Fibroblast of the aortic adventitia (primary cell): Measurements from ENCODE around the gene HINFP. TPM values are rescaled to one million over a fixed set of nuclear protein-coding genes. Genes with fewer than 3 reads are reported as not detected.
"Not testable (repeated sequence)": the region's sequence is repeated elsewhere in the genome, so short reads cannot be mapped to it uniquely, and the experiment has no call there.

Experiments
- DNase-seq: peaks from one replicate; pipeline ENCODE4 v3.0.0-alpha.2; 2010; ENCODE audit warnings: low read depth
- H3K4me3 ChIP-seq: 2 replicates; pipeline ENCODE4 v1.5.1; 2011; ENCODE audit warnings: low read depth, mild to moderate bottlenecking, control low read depth, low read length, moderate library complexity
- total RNA-seq: library from RNA; depleted of rRNA; stranded (reverse); fragments of >200 nt; gene quantifications from 2 replicates; pipeline ENCODE4 v1.2.3, GENCODE V29; 2012; ENCODE audit warnings: low replicate concordance
- TF ChIP-seq, protein P1 (sequence below): IDR thresholded peaks from 2 replicates; pipeline ENCODE4 v1.5.1; 2011; ENCODE audit warnings: mild to moderate bottlenecking, low read length, control low read depth, inconsistent platforms; ENCODE audit not compliant: insufficient read depth

The HINFP gene
- total RNA-seq, 1 donor = 19.1 TPM

- no peak for DNase-seq
- peak overlapping the region; percentile 90 for H3K4me3 ChIP-seq
- TF ChIP-seq, protein P1, sequence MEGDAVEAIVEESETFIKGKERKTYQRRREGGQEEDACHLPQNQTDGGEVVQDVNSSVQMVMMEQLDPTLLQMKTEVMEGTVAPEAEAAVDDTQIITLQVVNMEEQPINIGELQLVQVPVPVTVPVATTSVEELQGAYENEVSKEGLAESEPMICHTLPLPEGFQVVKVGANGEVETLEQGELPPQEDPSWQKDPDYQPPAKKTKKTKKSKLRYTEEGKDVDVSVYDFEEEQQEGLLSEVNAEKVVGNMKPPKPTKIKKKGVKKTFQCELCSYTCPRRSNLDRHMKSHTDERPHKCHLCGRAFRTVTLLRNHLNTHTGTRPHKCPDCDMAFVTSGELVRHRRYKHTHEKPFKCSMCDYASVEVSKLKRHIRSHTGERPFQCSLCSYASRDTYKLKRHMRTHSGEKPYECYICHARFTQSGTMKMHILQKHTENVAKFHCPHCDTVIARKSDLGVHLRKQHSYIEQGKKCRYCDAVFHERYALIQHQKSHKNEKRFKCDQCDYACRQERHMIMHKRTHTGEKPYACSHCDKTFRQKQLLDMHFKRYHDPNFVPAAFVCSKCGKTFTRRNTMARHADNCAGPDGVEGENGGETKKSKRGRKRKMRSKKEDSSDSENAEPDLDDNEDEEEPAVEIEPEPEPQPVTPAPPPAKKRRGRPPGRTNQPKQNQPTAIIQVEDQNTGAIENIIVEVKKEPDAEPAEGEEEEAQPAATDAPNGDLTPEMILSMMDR = peak; percentile 11
Observed at GRCh38 chr11:119100994-119101758, 20.2 kb upstream of the HINFP start.

GRCh38 chr11:119101759-119102423 lies 19.5 kb upstream of the HINFP start, which contains the start of gene DPAGT1:
TSS of gene DPAGT1 (minus strand) at chr11:119101853. CDS start at chr11:119101655, 198 bp downstream.
- TF ChIP-seq, protein P1 = no peak
- H3K4me3 ChIP-seq = peak within 1 kb of the TSS; percentile 90
- DNase-seq = peak; percentile 99

DNA sequence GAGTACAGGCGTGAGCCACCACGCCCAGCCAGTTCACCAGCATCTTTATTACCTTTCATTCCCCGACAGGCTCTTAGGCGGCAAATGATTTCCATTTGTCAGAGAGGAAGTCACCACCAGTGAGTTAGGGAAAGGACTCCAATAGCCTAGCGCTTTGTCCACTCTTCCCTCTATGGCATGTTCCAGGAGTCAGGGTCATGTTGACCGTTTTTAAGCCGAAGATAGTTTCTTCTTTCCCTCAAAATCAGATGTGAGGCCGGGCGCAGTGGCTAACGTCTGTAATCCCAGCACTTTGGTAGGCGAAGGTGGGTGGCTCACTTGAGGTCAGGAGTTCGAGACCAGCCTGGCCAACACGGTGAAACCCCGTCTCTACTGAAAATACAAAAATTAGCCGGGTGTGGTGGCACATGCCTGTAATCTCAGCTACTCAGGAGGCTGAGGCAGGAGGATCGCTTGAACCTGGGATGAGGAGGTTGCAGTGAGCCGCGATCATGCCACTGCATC lies 18.2 kb upstream of the HINFP start:
- peak overlapping the region; percentile 90 for H3K4me3 ChIP-seq
- not testable (repeated sequence) for DNase-seq

GRCh38 chr11:119103793-119104192 lies 17.6 kb upstream of the HINFP start:
- DNase-seq = no peak
- TF ChIP-seq, protein P1 = no peak

GRCh38 chr11:119106564-119107537 lies 14.5 kb upstream of the HINFP start, which contains the start of gene C2CD2L:
TSS of gene C2CD2L (plus strand) at chr11:119107344. CDS start at chr11:119107742, 398 bp downstream.
- peak; percentile 85 for DNase-seq
- TF ChIP-seq, protein P1 = no peak
- peak within 1 kb of the TSS; percentile 84 for H3K4me3 ChIP-seq

More at GRCh38 chr11:119103793-119104192, 17.6 kb upstream of the HINFP start:
- H3K4me3 ChIP-seq = no peak overlapping the region

GRCh38 chr11:119107538-119108145 lies 13.7 kb upstream of the HINFP start:
- no peak for DNase-seq
- TF ChIP-seq, protein P1 = no peak
- peak overlapping the region; percentile 84 for H3K4me3 ChIP-seq
